Fibroblast of the conjunctiva (primary cell): ENCODE data around the gene ARMC2.

Source experiments
- DNase-seq: peaks from one replicate; pipeline ENCODE4 v3.0.0-alpha.2; 2010; ENCODE audit warnings: low read depth

ARMC2 gene

GRCh38 chr6:109019911-109020310 lies 171.7 kb downstream of the ARMC2 start:
- no peak for DNase-seq

GRCh38 chr6:109021870-109022269 lies 173.6 kb downstream of the ARMC2 start:
- DNase-seq, result no peak

GRCh38 chr6:109023356-109023925 lies 175.2 kb downstream of the ARMC2 start:
- DNase-seq, result no peak
